Brain pericyte (primary cell): ENCODE data around the gene FOXO3.

Source experiments
- DNase-seq: peaks from one replicate; pipeline ENCODE4 v3.0.0-alpha.2; 2012; ENCODE audit warnings: low read depth, low spot score

Gene FOXO3

GRCh38 chr6:108711071-108711470, 150.4 kb downstream of the FOXO3 start:
- DNase-seq = no peak

DNA sequence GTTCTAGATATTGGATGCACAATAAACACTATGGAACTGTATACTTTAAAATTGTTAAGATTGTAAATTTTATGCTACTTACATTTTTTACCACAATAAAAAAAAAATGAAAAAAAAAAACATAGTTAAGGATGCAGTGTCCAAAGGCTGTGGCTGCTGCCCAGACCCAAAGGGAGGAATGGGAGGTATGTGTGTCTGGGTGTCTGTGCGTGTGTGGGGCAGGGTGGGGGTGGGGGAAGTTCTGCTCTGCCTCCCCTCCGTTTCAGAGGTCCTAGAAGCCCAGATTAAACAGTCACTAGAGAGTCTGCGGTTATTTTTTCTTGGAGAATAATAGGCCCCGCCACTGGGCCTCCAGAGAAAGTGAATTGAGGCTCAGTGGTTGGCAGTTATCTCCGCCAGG, 151.1 kb downstream of the FOXO3 start:
- no peak for DNase-seq

- DNase-seq = no peak
Measured at GRCh38 chr6:108712946-108713345, 152.2 kb downstream of the FOXO3 start.

DNA sequence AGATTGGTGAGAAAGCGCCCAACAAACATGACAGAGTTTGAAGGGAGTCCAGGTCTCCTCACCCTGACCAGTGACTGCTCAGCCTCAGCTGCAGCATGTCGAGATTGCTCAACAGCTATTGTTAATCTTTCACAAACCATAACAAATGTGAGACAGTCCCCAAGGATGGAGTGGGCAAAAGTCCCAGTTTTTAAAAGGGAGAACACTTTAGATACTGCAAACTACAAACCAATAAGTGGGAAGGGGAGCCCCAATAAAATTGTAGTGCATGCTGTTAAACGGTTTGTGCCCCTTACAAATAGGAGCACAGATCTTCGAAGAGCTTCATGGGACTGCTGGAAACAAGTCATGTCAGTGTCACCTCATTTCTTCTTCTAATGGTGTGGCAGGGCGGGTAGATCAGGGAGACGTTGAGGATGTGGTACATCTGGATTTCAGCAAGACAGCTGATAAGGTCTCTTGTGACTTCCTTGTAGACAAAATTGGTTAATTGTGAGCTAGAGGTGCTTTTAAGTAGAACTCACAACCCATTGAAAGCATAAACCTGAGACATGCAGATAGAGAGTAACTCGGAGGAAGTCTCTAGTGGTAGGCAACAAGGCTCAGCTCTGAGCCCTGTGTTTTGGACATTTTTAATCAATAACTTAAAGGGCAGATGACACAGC, 153.5 kb downstream of the FOXO3 start:
- peak; percentile 41 for DNase-seq

- DNase-seq = no peak
Measured at GRCh38 chr6:108714766-108715414, 154.2 kb downstream of the FOXO3 start.

GRCh38 chr6:108715832-108716231, 155.1 kb downstream of the FOXO3 start:
- no peak for DNase-seq

- no peak for DNase-seq
Measured at GRCh38 chr6:108716801-108717791, 156.4 kb downstream of the FOXO3 start.

GRCh38 chr6:108719477-108719876, 158.8 kb downstream of the FOXO3 start:
- DNase-seq = no peak

GRCh38 chr6:108720827-108721226, 160.1 kb downstream of the FOXO3 start:
- DNase-seq = no peak

DNA sequence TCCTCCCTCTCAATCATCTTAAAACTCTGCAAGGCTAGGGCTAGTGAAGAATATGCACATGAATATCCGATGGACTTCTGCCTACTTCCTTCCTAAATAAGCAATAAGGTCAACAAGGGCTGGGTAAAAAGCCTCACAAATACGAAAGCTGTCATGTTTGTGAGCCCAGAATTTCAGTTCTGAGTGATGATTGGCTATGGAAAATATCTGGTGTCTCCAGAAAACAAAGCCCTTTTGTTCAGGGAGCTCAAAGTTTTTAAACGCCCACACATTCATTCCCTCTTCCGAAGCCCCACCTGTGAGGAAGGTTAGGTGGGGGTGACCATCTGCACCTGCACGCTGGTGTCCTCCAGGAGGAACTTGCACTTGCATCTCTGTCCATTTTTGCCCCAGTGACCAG, 160.6 kb downstream of the FOXO3 start:
- no peak for DNase-seq

GRCh38 chr6:108723594-108723993, 162.9 kb downstream of the FOXO3 start:
- no peak for DNase-seq

DNA sequence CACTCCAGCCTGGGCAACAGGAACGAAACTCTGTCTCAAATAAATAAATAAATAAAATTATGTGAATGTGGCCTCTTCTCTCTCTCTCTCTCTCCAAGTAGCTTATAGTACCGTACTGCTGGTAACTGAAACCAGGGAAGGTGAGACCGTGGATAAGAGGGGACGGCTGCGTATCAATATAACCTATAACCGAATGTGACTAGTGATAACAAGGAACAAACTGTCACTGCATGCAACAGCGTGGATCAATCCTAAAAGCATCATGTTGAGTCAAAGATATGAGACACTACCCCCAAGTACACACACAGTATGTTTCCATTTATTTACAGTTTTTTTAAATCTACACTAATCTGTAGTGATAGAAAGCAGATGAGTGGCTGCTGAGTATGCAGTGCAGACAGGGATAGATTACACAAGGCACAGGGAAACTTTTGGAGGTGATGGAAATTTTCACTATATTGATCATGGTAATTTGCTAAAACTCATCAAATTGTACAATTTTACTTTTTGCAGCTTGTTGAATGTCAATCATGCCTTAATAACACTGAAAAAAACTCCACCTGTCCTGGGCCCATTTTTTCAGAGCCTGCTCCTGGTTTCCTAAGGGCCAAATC, 166.1 kb downstream of the FOXO3 start:
- DNase-seq = no peak

DNA sequence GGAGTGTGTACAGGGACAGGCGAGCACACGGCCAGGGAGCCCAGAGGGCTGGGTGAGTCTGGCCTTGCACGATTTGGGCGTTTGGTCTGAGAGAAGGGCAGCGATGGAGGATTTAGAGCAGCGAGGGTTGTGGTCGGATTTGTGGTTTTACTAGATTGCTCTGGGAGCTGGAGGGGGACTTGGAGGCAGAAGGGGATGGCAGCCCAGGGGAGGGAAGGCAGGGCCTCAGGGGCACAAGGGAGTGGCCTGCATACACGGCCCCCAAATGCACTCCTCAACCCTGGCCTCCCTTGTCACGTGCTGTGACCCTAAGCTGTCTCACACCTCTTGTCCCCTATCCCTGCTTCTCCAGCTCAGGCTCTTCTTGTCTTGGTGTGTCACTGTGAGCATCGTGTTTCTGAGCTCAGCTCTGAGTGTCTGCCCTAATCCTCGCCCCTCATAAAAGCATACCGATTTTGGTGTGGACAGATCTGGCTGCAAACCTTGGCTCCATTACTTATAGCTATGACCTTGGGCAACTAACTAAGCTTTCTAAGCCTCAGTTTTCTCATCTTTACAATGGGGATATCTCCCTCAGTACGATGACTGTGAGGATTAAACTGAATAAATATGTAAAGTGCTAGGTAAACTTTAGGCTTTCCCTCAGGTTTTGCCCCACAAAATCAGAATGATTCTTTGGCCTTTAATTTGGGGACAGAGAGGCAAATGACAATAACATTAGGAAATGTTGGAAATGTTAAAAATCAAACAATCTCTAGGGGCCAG, 167.4 kb downstream of the FOXO3 start:
- DNase-seq = no peak

DNA sequence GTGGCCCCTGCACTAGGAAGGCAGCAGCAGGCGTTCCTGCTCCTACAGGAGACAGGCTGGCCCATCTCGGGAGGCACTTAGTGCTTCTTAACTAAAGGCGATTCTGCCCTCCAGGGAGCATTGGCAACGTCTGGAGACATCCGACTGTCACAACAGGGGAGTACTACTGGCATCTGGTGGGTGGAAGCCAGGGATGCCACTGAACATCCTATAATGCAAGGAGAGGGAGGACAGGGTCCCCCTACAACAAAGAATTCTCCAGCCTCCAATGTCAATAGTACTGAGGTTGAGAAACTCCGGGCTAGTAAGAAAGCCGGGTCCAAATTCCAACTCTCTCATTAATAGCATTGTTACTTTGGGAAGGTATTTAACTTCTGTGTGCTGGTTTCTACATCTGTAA, 168.1 kb downstream of the FOXO3 start:
- no peak for DNase-seq

- no peak for DNase-seq
Measured at GRCh38 chr6:108730635-108731515, 170.2 kb downstream of the FOXO3 start.

DNA sequence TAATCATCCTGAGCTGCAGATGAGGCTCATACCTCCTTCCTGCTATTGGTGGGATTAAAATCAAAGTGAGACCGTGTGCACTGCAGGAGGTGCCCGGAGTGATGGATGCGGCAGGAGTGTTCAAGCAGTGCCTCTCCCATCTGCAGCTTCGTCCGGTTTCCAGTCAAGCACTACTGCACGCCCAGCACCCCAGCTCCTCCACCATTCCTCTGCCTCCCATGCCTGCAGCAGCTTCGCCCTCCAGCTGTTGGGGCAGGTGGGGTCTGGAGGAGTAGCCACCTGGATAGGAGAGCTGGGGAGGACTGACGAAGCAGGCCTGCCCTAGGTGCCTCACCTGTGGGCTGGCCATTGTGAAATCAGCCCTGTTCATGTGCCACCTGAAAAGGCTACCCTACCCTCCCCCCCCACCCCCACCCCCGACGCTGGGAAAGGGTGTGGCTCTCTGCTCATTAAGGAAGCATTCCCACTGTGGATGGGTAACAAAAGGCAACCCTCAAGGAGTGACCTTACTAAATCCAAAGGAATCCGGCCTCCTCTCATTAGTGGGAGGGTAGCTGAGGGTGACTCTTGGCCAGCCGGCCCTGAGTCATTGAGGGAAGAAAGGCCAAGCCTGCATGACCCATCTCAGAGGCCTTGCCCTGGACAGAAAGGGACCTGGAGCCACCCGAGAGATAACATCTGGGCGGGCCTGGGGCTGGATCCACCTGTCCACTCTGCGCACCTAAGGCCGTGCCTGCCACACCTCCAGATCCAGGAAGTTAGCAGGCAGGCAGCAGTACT, 171.6 kb downstream of the FOXO3 start:
- DNase-seq = no peak

DNA sequence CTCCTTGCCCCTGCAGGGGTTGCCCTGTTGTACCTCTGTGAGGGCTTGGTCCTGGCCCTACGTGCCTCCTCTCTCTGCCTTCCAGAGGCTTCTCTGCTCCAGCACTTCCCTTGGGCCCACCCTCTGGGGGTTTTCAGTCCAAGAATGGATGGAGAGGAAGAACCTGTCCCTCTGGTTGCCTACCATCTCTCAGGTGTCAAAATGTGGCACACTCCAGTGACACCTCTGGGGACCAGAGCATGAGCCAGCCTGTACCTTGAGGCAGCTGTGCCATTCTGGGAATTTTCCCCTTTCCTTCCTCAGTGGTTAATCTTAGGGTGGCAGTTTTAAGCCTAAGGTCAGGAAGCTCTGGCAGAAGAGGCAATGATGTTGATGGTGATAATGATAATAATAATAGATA, 172.3 kb downstream of the FOXO3 start:
- no peak for DNase-seq

DNA sequence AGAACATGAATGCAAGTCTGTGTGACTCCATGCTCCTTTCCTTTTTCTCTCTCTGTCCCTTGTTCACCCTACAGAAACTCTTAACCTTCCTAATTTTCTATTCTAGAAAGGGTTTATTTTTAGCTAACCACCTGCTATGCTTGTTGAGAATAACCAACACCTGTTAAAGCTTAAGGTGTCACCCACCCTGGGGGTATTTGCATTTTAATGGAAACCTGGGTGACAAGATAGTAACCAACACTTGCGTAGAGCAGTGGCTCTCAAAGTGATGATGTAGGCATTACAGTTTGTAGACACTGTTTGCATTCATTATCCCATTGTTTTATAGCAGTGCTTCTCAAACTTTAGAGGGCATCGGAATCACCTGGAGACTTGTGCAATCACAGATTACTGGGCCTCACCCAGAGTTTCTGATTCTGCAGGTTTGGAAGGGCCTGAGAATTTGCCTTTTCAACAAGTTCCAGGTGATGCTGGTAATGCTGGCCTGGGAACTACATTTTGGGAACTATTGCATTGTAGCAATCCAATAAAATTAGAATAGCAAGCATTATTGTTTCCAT, 173.1 kb downstream of the FOXO3 start:
- no peak for DNase-seq
